K562 (cell line): Measurements from ENCODE around the gene GOLGA6L2. TPM values are rescaled to one million over a fixed set of nuclear protein-coding genes. Genes with fewer than 3 reads are reported as not detected.
A peak's percentile ranks its signal among the peaks of the same experiment; 100 is the strongest.

ENCODE experiments used
- ATAC-seq: fragments of 200-7000 bp; cut with Tn5 transposase; 3 replicates; pipeline ENCODE4 v1.9.1; 2020; ENCODE audit warnings: moderate library complexity
- BruUV-seq: library from RNA; stranded (reverse); fragments of 400-500 nt; replicated peaks from 2 replicates; lab custom pipeline; 2021; lab: Mats Ljungman, UMichigan
- CTCF ChIA-PET: fragments of 300-600 bp; formaldehyde crosslinking; extraction: SDS; loops from one replicate; lab custom pipeline; 2021; ENCODE audit warnings: low intra/inter-chr PET ratio; lab: Yijun Ruan, JAX
- POLR2A ChIA-PET: fragments of 300-600, 350-650 bp; sonication (Branson Sonifier 250); formaldehyde crosslinking; extraction: SDS; loops from one replicate; lab custom pipeline; 2021; ENCODE audit warnings: antibody characterized with exemption, inconsistent platforms; lab: Yijun Ruan, JAX
- DNase-seq, 4 experiments: peaks; one replicate each; pipeline versions ENCODE4 v3.0.0 to v3.0.0-alpha.2; 2011 to 2018; ENCODE audit warnings: low spot score in 3 of 4, mixed read lengths in 3 of 4; ENCODE audit errors: extremely low read depth in 1 of 4
- FAIRE-seq: peaks from 2 replicates; lab custom pipeline; 2011; peaks lifted over from hg19 to GRCh38; lab: Jason Lieb, UNC
- H2AFZ ChIP-seq: 2 replicates; pipeline ENCODE4 v1.6.0; 2011; ENCODE audit warnings: low read depth, low read length, control low read depth, inconsistent platforms
- H3K27ac ChIP-seq: fragments of 200-600 bp; 3 replicates; pipeline ENCODE4 v1.8.0; 2011; ENCODE audit warnings: low read depth, mild to moderate bottlenecking, control low read depth, inconsistent platforms, low read length, moderate library complexity, mixed read lengths; ENCODE audit errors: extremely low read depth
- H3K27me3 ChIP-seq, 2 experiments: fragments of 300-600 bp in 1 of 2; 2 replicates in 1 of 2; 3 replicates in 1 of 2; pipeline versions ENCODE4 v1.6.0 to v1.8.0; 2011; ENCODE audit warnings: inconsistent platforms in 2 of 2, low read length in 2 of 2, mild to moderate bottlenecking in 1 of 2, mixed read lengths in 1 of 2, moderate library complexity in 1 of 2; ENCODE audit not compliant: control insufficient read depth in 2 of 2, insufficient read depth in 2 of 2
- H3K36me3 ChIP-seq: fragments of 300-600 bp; 3 replicates; pipeline ENCODE4 v1.8.0; 2011; ENCODE audit warnings: mild to moderate bottlenecking, low read length, inconsistent platforms; ENCODE audit not compliant: control insufficient read depth, insufficient read depth
- H3K4me1 ChIP-seq, 2 experiments: fragments of 200-600 bp in 1 of 2; replicated peaks in 1 of 2; 2 replicates in 1 of 2; 3 replicates in 1 of 2; pipeline versions ENCODE4 v1.5.1 to v1.8.0; 2011; ENCODE audit warnings: inconsistent platforms in 2 of 2, low read length in 2 of 2, mild to moderate bottlenecking in 1 of 2, mixed read lengths in 1 of 2, moderate library complexity in 1 of 2; ENCODE audit not compliant: control insufficient read depth in 2 of 2, insufficient read depth in 2 of 2
- H3K4me2 ChIP-seq: 2 replicates; pipeline ENCODE4 v1.6.1; 2011; ENCODE audit warnings: low read length, control low read depth, inconsistent platforms, mixed read lengths; ENCODE audit not compliant: insufficient read depth
- H3K4me3 ChIP-seq: fragments of 200-600 bp; sonication (generic), shearing (Covaris generic); 2 replicates; pipeline ENCODE4 v1.5.1; 2016; ENCODE audit warnings: control low read depth, inconsistent platforms
- H3K79me2 ChIP-seq: fragments of 200-600 bp; 3 replicates; pipeline ENCODE4 v1.8.0; 2011; ENCODE audit warnings: low read length, inconsistent platforms; ENCODE audit not compliant: control insufficient read depth, insufficient read depth
- H3K9ac ChIP-seq, 2 experiments: 2 replicates each; pipeline versions ENCODE4 v1.6.0 to v1.6.1; 2011; ENCODE audit warnings: low read depth in 2 of 2, low read length in 2 of 2, control low read depth in 1 of 2, inconsistent platforms in 1 of 2, mild to moderate bottlenecking in 1 of 2, mixed read lengths in 1 of 2; ENCODE audit not compliant: insufficient read depth in 1 of 2
- H3K9me1 ChIP-seq: one replicate; pipeline ENCODE4 v1.6.0; 2011; ENCODE audit warnings: inconsistent platforms, mild to moderate bottlenecking, low read length, moderate library complexity; ENCODE audit not compliant: control insufficient read depth, insufficient read depth
- H3K9me3 ChIP-seq: replicated peaks from 2 replicates; pipeline ENCODE4 v1.5.1; 2011; ENCODE audit warnings: low read depth, low read length, inconsistent platforms; ENCODE audit not compliant: control insufficient read depth, insufficient read depth
- H4K20me1 ChIP-seq: replicated peaks from 2 replicates; pipeline ENCODE4 v1.6.1; 2011; ENCODE audit warnings: low read length, inconsistent platforms, mixed read lengths; ENCODE audit not compliant: control insufficient read depth, insufficient read depth
- ARID1B ChIP-seq: fragments of 450-650 bp; IDR thresholded peaks from 2 replicates; pipeline ENCODE4 v1.6.1; 2016; ENCODE audit warnings: antibody characterized with exemption, mild to moderate bottlenecking, inconsistent platforms
- ATF7 ChIP-seq: fragments of 450-650 bp; IDR thresholded peaks from 2 replicates; pipeline ENCODE4 v1.7.1; 2014; ENCODE audit warnings: mild to moderate bottlenecking, moderate library complexity
- CBFA2T2 ChIP-seq: fragments of 450-650 bp; conservative IDR thresholded peaks from 2 replicates; pipeline ENCODE4 v1.6.1; 2017; ENCODE audit warnings: mild to moderate bottlenecking
- CBFA2T3 ChIP-seq: fragments of 450-650 bp; IDR thresholded peaks from 2 replicates; pipeline ENCODE4 v1.6.1; 2017
- CEBPB ChIP-seq: fragments of 450-650 bp; IDR thresholded peaks from 2 replicates; pipeline ENCODE4 v1.6.1; 2016; ENCODE audit warnings: missing genetic modification characterization, missing compliant biosample characterization
- GATA2 ChIP-seq: sonication (generic); formaldehyde crosslinking; IDR thresholded peaks from 2 replicates; pipeline ENCODE4 v1.4.0; 2020; ENCODE audit warnings: mild to moderate bottlenecking, missing genetic modification reagents
- GATAD2B ChIP-seq: fragments of 450-650 bp; IDR thresholded peaks from 2 replicates; pipeline ENCODE4 v1.6.1; 2017; ENCODE audit warnings: mild to moderate bottlenecking, borderline replicate concordance
- HMG20A ChIP-seq: fragments of 450-650 bp; formaldehyde crosslinking; conservative IDR thresholded peaks from 2 replicates; pipeline ENCODE4 v1.4.0; 2020; ENCODE audit warnings: mild to moderate bottlenecking, mixed read lengths
- IFI16 ChIP-seq: fragments of 250-450 bp; sonication (Bioruptor Pico); IDR thresholded peaks from 2 replicates; pipeline ENCODE4 v2.1.2; 2022; ENCODE audit warnings: mild to moderate bottlenecking, inconsistent platforms
- JUN ChIP-seq, 2 experiments: sonication (generic) in 1 of 2; formaldehyde crosslinking in 1 of 2; IDR thresholded peaks; 2 replicates each; pipeline versions ENCODE4 v1.6.1 to v1.8.0; 2012 to 2022; ENCODE audit warnings: borderline replicate concordance in 2 of 2, mild to moderate bottlenecking in 2 of 2, improper control_type of control experiment in 1 of 2, low read depth in 1 of 2, low read length in 1 of 2, missing genetic modification reagents in 1 of 2
- MTF1 ChIP-seq: fragments of 250-450 bp; sonication (Bioruptor Pico); IDR thresholded peaks from 2 replicates; pipeline ENCODE4 v1.9.0; 2021; ENCODE audit warnings: moderate library complexity, mild to moderate bottlenecking, inconsistent platforms, borderline replicate concordance
- MYBL2 ChIP-seq, 2 experiments: fragments of 450-650 bp in 1 of 2; sonication (generic) in 1 of 2; formaldehyde crosslinking in 1 of 2; IDR thresholded peaks; 2 replicates each; pipeline versions ENCODE4 v1.6.1 to v1.8.1; 2017 to 2022; ENCODE audit warnings: borderline replicate concordance in 1 of 2, inconsistent platforms in 1 of 2, low read depth in 1 of 2, mild to moderate bottlenecking in 1 of 2, missing genetic modification reagents in 1 of 2, moderate library complexity in 1 of 2
- MYC ChIP-seq, 2 experiments: fragments of 250-450 bp in 1 of 2; sonication (Bioruptor Pico) in 1 of 2; IDR thresholded peaks; 2 replicates each; pipeline versions ENCODE4 v1.5.1 to v1.6.1; 2012 to 2021; ENCODE audit warnings: low read depth in 2 of 2, borderline replicate concordance in 1 of 2, improper control_type of control experiment in 1 of 2, low read length in 1 of 2, mild to moderate bottlenecking in 1 of 2, moderate library complexity in 1 of 2
- PCBP2 ChIP-seq: fragments of 200-400 bp; formaldehyde crosslinking; IDR thresholded peaks from 2 replicates; pipeline ENCODE4 v1.6.1; 2018; ENCODE audit warnings: low read length, low read depth, mild to moderate bottlenecking, moderate library complexity; ENCODE audit not compliant: poor library complexity, severe bottlenecking
- RCOR1 ChIP-seq, 2 experiments: IDR thresholded peaks; 2 replicates each; pipeline ENCODE4 v1.6.1; 2012; ENCODE audit warnings: low read depth in 2 of 2, low read length in 2 of 2, borderline replicate concordance in 1 of 2, improper control_type of control experiment in 1 of 2
- SMAD4 ChIP-seq: fragments of 250-450 bp; sonication (Bioruptor Pico); conservative IDR thresholded peaks from 2 replicates; pipeline ENCODE4 v1.8.0; 2021; ENCODE audit warnings: inconsistent platforms, mild to moderate bottlenecking, moderate library complexity
- SMARCA5 ChIP-seq: fragments of 450-650 bp; IDR thresholded peaks from 2 replicates; pipeline ENCODE4 v1.6.1; 2016
- TCF3 ChIP-seq: sonication (generic); formaldehyde crosslinking; IDR thresholded peaks from 2 replicates; pipeline ENCODE4 v1.4.0; 2020; ENCODE audit warnings: mild to moderate bottlenecking, missing genetic modification reagents
- TRIM24 ChIP-seq, 2 experiments: fragments of 450-650 bp; IDR thresholded peaks; 2 replicates each; pipeline ENCODE4 v1.6.1; 2016
- WHSC1 ChIP-seq: IDR thresholded peaks from one replicate; pipeline ENCODE4 v1.6.1; 2012; ENCODE audit warnings: low read length, control low read depth, inconsistent platforms
- ZFX ChIP-seq: sonication (generic); formaldehyde crosslinking; IDR thresholded peaks from 2 replicates; pipeline ENCODE4 v1.8.0; 2022; ENCODE audit warnings: mild to moderate bottlenecking, missing genetic modification reagents, moderate library complexity
- ZNF134 ChIP-seq: fragments of 250-450 bp; sonication (Bioruptor Pico); conservative IDR thresholded peaks from 2 replicates; pipeline ENCODE4 v1.4.0; 2020
- ZNF507 ChIP-seq: conservative IDR thresholded peaks from 2 replicates; pipeline ENCODE4 v1.6.1; 2017; ENCODE audit warnings: missing genetic modification characterization, missing compliant biosample characterization
- WGBS: fragments of 100-300 bp; shearing (Covaris generic); methylation state at CpG from one replicate; pipeline ENCODE4 v1.1.6; 2016; ENCODE audit warnings: low coverage, mixed read lengths; ENCODE audit not compliant: insufficient coverage; ENCODE audit errors: missing lambda C conversion rate; 5-methylcytosine and 5-hydroxymethylcytosine counted together
- in situ Hi-C: fragments of 300-500 bp; cut with MboI; formaldehyde crosslinking; loops from 4 replicates; pipeline ENCODE4 v1.15.0; 2018; ENCODE audit warnings: inconsistent platforms, mixed read lengths
- intact Hi-C: fragments of 100-400 bp; cut with micrococcal nuclease; formaldehyde crosslinking; loops from 2 replicates; pipeline ENCODE4 v1.14.2; 2022
- polyA plus RNA-seq, 8 experiments: library from polyadenylated mRNA; depleted of rRNA in 4 of 8; stranded (reverse) in 5 of 8; unstranded in 3 of 8; fragments of >200 nt; fragmentation: Nextera tagmentation in 2 of 8; fragmentation: Illumina TruSeq in 1 of 8; extraction: Ambion mirVana in 2 of 8; extraction: Trizol in 1 of 8; gene quantifications; 2 replicates each; pipeline versions ENCODE4 v1.2.1 to v1.2.3, GENCODE V29; 2011 to 2014; ENCODE audit warnings: inconsistent platforms in 1 of 8, missing spikeins in 1 of 8
- total RNA-seq, 7 experiments: library from RNA; depleted of rRNA in 6 of 7; stranded (reverse); fragments of >200 nt in 6 of 7; fragmentation: Illumina TruSeq in 2 of 7; extraction: Trizol in 2 of 7; gene quantifications; 2 replicates each; pipeline versions ENCODE4 v1.2.1 to v1.2.3, GENCODE V29; 2011 to 2021; ENCODE audit warnings: low replicate concordance in 1 of 7

Gene GOLGA6L2
- total and polyA plus RNA-seq, 9 of the 15 experiments (the other 6 are each of a cell fraction or from before 2014, with no cell fraction given) = not detected

DNA sequence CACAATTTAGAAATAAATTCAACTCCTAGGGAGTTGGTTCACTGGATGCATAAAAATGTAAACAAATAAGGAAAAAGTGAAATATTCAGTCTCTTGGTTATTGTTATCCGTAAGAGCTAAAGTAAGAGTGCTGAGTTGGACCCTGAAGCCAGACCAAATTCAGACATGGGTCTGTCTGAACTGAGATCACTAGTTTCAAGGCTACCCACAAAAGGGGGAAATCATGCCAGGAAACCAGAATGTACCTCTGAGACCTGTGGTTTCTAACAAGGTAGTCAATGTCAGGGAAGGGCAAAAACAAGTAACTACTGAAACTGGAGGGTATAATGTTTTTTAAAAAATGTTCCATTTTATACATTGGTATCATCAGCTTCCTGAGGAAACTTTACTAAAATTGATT lies 35.2 kb upstream of the GOLGA6L2 start:
- no peak overlapping the region for H3K4me2 ChIP-seq
- BruUV-seq = no TSS peak

DNA sequence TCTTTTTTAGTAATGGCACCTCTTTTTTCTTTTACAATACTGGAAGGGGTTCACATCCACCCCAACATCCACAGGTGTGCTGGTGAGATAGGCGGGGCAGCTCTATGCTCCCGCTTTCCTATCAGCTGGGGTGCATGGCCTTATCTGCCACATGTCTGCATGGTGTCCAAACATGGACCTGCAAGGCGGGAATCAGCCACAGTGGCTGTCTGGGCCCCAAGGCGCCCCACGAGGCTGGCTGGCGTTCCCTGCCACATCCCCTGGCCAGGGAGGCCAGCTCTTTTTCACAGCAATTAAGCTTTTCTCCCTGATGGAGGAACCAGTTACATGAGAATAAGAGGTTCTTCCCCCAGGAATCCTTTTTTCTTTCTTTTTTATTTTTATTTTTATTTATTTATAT lies 30.9 kb upstream of the GOLGA6L2 start:
- no peaks in the 10 kb centered on the region for H3K36me3 ChIP-seq
- WGBS = 9% methylated on average over 6 of the region's 6 CpGs
- no peaks in the 10 kb centered on the region for H4K20me1 ChIP-seq
- H3K4me2 ChIP-seq = no peak overlapping the region
- FAIRE-seq (no peak), ATAC-seq (peak; percentile 49; the same call in 2 of the 3 replicates), DNase-seq (peak; percentile 10 to 49 (median 14))
- no peaks in the 10 kb centered on the region for H3K27me3 ChIP-seq
- intact Hi-C loops = no loop called here
- no peak overlapping the region for H3K4me3 ChIP-seq
- no peaks in the 10 kb centered on the region for H3K79me2 ChIP-seq
- H3K4me1 ChIP-seq = peaks cover 0 to 3% of the 10 kb centered on the region in 2 experiments; a peak in 2 of 5 replicates
- H3K9ac ChIP-seq = no peak overlapping the region
- ChIA-PET CTCF (no interaction called here), POLR2A (no interaction called here)
- H3K27ac ChIP-seq = no peak overlapping the region
- peak overlapping the region; percentile 38; the same call in 1 of the 2 replicates for H2AFZ ChIP-seq
- no peaks in the 10 kb centered on the region for H3K9me1 ChIP-seq
- no TSS peak for BruUV-seq
- no peaks in the 10 kb centered on the region for H3K9me3 ChIP-seq
- in situ Hi-C loops = no loop called here
- TF ChIP-seq TRIM24 (IDR thresholded peaks at IDR 0.05) (0 out of 4 replicates have a peak, but pooled peaks of 1 of the 2 experiments have one; percentile 13), ATF7 (no peak), GATAD2B (no peak), WHSC1 (no peak), CBFA2T2 (peak; percentile 15; the same call in 1 of the 2 replicates), SMAD4 (CRISPR knock-in tag) (no peak), MYC (IDR thresholded peaks at IDR 0.05; ENCODE audit: low read depth, low read length) (peak; percentile 30; the same call in 1 of the 2 replicates), MYC (CRISPR knock-in tag; IDR thresholded peaks at IDR 0.05; ENCODE audit: borderline replicate concordance, low read depth) (no peak), CBFA2T3 (peak; percentile 46; the same call in 1 of the 2 replicates), ZFX (peak; percentile 25; the same call in 1 of the 2 replicates), RCOR1 (IDR thresholded peaks at IDR 0.05; ENCODE audit: borderline replicate concordance in 1 of 2, low read depth in 2 of 2, low read length in 2 of 2) (no peak), MTF1 (CRISPR knock-in tag) (no peak), PCBP2 (no peak), TCF3 (peak; percentile 38), ARID1B (peak; percentile 12; the same call in 1 of the 2 replicates)

More for the DNA sequence above, 35.2 kb upstream of the GOLGA6L2 start:
- ChIA-PET CTCF (no interaction called here), POLR2A (interaction anchor here (0.7 kb wide), 1 partner anchor 14 kb away, joined by 4 read pairs; no protein-coding TSS in a partner anchor)
- no peak for ATAC-seq
- H3K4me1 ChIP-seq = peaks cover 0 to 3% of the 10 kb centered on the region in 2 experiments; a peak in 2 of 5 replicates
- H3K9ac ChIP-seq = no peak overlapping the region
- no peak for TF ChIP-seq GATA2 (CRISPR knock-in tag)
- TF ChIP-seq ZNF507 (tag) = no peak
- no peak for TF ChIP-seq IFI16 (CRISPR knock-in tag)
- TF ChIP-seq HMG20A (CRISPR knock-in tag) = no peak
- no peak for TF ChIP-seq ZNF134
- TF ChIP-seq JUN (IDR thresholded peaks at IDR 0.05; ENCODE audit: borderline replicate concordance, low read depth, low read length) = no peak
- TF ChIP-seq JUN (CRISPR knock-in tag; IDR thresholded peaks at IDR 0.05; ENCODE audit: borderline replicate concordance) = no peak
- TF ChIP-seq SMARCA5 = no peak
- TF ChIP-seq MYBL2 (IDR thresholded peaks at IDR 0.05; ENCODE audit: low read depth) = no peak
- no peak for TF ChIP-seq MYBL2 (CRISPR knock-in tag; IDR thresholded peaks at IDR 0.05; ENCODE audit: borderline replicate concordance)
- no peak for TF ChIP-seq CEBPB
- FAIRE-seq = no peak
- H3K27ac ChIP-seq = no peak overlapping the region
- H3K36me3 ChIP-seq = no peaks in the 10 kb centered on the region
- no peak overlapping the region for H3K4me3 ChIP-seq
- H3K27me3 ChIP-seq = no peaks in the 10 kb centered on the region
- 0% methylated on average over 1 of the region's 1 CpG for WGBS
- intact Hi-C loops (no loop called here), in situ Hi-C loops (no loop called here)
- no peaks in the 10 kb centered on the region for H3K9me1 ChIP-seq
- no peaks in the 10 kb centered on the region for H3K9me3 ChIP-seq
- no peak overlapping the region for H2AFZ ChIP-seq
- no peaks in the 10 kb centered on the region for H4K20me1 ChIP-seq
- DNase-seq = no peak
- no peaks in the 10 kb centered on the region for H3K79me2 ChIP-seq
